ENCODE data around the gene USH2A.

DNA sequence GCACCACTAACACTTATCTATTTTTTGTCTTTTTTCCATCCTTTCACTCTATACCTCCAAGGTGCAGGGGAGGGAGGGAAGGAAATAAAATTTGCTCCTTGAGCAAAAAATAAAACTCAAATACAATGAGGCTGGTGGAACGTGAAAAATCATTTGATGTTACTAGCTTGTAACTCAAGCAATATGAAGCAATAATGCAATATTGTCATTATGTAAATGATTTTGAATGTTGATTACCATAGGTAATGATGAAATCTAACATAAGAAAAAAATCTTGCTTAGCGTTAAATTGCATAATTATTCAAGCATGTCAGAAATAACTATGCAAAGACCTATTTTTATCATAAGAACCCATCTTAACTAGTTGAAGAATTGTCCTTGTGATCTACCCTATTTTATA is 578.5 kb downstream of the USH2A start:
- TF ChIP-seq CTCF (IDR thresholded peaks at IDR 0.05): no peak
- no peak for TF ChIP-seq EP300 (IDR thresholded peaks at IDR 0.05)
